Uterus (tissue), 4 donors: ENCODE data around the gene MKKS. TPM values are rescaled to one million over a fixed set of nuclear protein-coding genes. Genes with fewer than 3 reads are reported as not detected.

Experiments
- DNase-seq, 2 donors: peaks; one replicate each; pipeline ENCODE4 v3.0.0-alpha.2; 2019 to 2020
- H3K27ac ChIP-seq, 2 donors: fragments of 200-600 bp; sonication (generic); 1 replicate in 1 of 2; 2 replicates in 1 of 2; pipeline ENCODE4 v1.5.1; 2016 to 2018
- H3K27me3 ChIP-seq, 2 donors: fragments of 200-600 bp; sonication (generic); one replicate each; pipeline ENCODE4 v1.5.1; 2018 to 2019; ENCODE audit warnings: control low read depth in 1 of 2
- H3K36me3 ChIP-seq, 2 donors: fragments of 200-600 bp; sonication (generic); one replicate each; pipeline ENCODE4 v1.5.1; 2019; ENCODE audit warnings: control low read depth in 1 of 2
- H3K4me1 ChIP-seq, 2 donors: fragments of 200-600 bp; sonication (generic); one replicate each; pipeline ENCODE4 v1.5.1; 2018 to 2019; ENCODE audit warnings: control low read depth in 1 of 2
- H3K4me3 ChIP-seq, 2 donors: fragments of 200-600 bp; sonication (generic); 1 replicate in 1 of 2; 2 replicates in 1 of 2; pipeline ENCODE4 v1.5.1; 2018 to 2019; ENCODE audit warnings: mild to moderate bottlenecking in 1 of 2
- H3K9me3 ChIP-seq, 2 donors: fragments of 200-600 bp; sonication (generic); one replicate each; pipeline ENCODE4 v1.5.1; 2019; ENCODE audit warnings: control low read depth in 1 of 2
- POLR2A ChIP-seq, 2 donors: fragments of 450-650 bp; IDR thresholded peaks; one replicate each; pipeline ENCODE4 v1.6.1; 2016; ENCODE audit warnings: antibody characterized with exemption in 2 of 2, mild to moderate bottlenecking in 1 of 2, moderate library complexity in 1 of 2
- intact Hi-C: fragments of 100-400 bp; cut with DNase I; formaldehyde crosslinking; loops from one replicate; pipeline ENCODE4 v1.15.1; 2023; ENCODE audit warnings: low total_unique reads
- total RNA-seq, 4 donors: library from RNA; depleted of rRNA in 3 of 4; stranded (reverse); fragments of >200 nt in 3 of 4; gene quantifications; one replicate each; pipeline versions ENCODE4 v1.1.0 to v1.2.4, GENCODE V29; 2014 to 2023
- TF ChIP-seq, protein P1 (sequence below), 4 experiments: fragments of 200-600 bp in 2 of 4; fragments of 450-650 bp in 2 of 4; sonication (generic) in 2 of 4; IDR thresholded peaks; one replicate each; pipeline ENCODE4 v1.5.1; 2016 to 2019; ENCODE audit warnings: antibody characterized with exemption in 4 of 4, mild to moderate bottlenecking in 2 of 4, moderate library complexity in 1 of 4
- donor health status: DM: yes; HTN: yes; CAD: no.

The MKKS gene
- total RNA-seq, 4 donors from 2014 or later = 15.9 to 27.9 (median 20.3) TPM

DNA sequence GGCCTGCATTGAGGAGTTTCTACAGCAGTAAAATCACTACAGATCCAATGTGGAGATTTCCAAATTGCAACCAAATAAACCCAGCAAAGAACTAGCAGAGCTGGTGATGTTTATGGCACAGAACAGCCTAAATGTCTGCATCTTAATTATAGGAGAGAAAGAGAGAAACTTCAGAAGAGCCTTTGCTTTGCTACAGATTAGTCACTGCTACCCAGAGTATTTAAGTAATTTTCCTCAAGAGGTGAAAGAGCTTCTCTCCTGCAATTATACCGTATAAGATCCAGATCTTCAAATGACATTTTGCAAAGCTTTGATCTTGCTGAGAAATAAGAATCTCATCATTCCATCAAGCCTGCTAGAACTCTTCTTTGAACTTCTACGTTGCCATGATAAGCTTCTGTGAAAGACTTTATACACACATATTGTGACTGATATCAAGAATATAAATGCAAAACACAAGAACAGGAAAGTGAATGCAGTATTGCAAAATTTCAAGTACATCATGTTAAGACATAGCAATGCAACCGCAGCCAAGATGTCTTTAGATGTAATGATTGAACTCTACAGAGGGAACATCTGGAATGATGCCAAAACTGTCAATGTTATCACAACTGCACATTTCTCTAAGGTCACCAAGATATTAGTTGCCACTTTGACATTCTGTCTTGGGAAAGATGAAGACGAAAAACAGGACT is 48.0 kb downstream of the MKKS start:
- TF ChIP-seq, protein P1, sequence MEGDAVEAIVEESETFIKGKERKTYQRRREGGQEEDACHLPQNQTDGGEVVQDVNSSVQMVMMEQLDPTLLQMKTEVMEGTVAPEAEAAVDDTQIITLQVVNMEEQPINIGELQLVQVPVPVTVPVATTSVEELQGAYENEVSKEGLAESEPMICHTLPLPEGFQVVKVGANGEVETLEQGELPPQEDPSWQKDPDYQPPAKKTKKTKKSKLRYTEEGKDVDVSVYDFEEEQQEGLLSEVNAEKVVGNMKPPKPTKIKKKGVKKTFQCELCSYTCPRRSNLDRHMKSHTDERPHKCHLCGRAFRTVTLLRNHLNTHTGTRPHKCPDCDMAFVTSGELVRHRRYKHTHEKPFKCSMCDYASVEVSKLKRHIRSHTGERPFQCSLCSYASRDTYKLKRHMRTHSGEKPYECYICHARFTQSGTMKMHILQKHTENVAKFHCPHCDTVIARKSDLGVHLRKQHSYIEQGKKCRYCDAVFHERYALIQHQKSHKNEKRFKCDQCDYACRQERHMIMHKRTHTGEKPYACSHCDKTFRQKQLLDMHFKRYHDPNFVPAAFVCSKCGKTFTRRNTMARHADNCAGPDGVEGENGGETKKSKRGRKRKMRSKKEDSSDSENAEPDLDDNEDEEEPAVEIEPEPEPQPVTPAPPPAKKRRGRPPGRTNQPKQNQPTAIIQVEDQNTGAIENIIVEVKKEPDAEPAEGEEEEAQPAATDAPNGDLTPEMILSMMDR (IDR thresholded peaks at IDR 0.05) = no peak
- TF ChIP-seq POLR2A (IDR thresholded peaks at IDR 0.05) = no peak
- Histone ChIP-seq H3K4me3 (no peak overlapping the region), H3K9me3 (no peaks in the 10 kb centered on the region), H3K4me1 (no peaks in the 10 kb centered on the region), H3K36me3 (no peaks in the 10 kb centered on the region), H3K27ac (no peak overlapping the region), H3K27me3 (no peaks in the 10 kb centered on the region)
- intact Hi-C loops = no loop called here
- no peak for DNase-seq

DNA sequence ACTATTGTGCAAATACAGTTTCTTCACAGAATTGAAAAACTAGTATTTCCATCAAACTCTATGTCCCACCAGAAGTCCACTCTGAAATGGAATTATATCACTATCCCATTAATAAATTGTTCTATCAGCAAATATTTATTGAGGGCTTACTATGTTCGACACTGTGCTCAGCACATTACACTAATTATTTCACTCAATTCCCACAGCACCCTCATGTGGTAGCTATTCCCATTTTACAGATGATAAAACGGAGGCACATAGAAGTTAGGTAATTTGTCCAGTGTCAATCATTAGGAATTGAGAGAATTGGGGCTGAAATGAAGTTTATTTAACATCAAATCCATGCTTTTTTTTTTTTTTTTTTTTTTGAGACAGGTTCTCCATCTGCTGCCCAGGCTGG is 52.5 kb downstream of the MKKS start:
- Histone ChIP-seq H3K4me1 (no peaks in the 10 kb centered on the region), H3K36me3 (no peaks in the 10 kb centered on the region), H3K27ac (no peak overlapping the region), H3K9me3 (no peaks in the 10 kb centered on the region), H3K27me3 (no peaks in the 10 kb centered on the region), H3K4me3 (no peak overlapping the region)
- TF ChIP-seq, protein P1 (IDR thresholded peaks at IDR 0.05) = no peak
- no peak for TF ChIP-seq POLR2A (IDR thresholded peaks at IDR 0.05)
- intact Hi-C loops = no loop called here
- no peak for DNase-seq

DNA sequence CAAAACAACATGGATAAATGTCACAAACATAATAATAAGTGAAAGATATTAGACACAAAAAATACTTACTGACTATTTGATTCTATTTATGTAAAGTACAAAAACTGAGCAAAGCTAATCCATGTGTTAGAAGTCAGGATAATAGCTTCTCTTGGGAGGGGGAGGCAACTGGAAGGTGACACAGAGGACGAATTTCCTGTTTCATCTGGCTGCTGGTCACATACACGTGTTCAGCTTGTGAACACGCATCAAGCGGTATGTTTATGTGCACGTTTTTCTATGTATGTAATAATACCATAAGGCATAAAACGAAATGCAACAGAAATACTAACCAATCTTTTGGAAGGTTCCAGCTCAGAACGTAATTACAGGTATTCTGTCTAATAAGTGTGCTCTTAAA is 54.3 kb downstream of the MKKS start:
- TF ChIP-seq, protein P1 (IDR thresholded peaks at IDR 0.05) = no peak
- TF ChIP-seq POLR2A (IDR thresholded peaks at IDR 0.05) = no peak
- no peaks in the 10 kb centered on the region for H3K4me1 ChIP-seq
- no peaks in the 10 kb centered on the region for H3K9me3 ChIP-seq
- H3K27ac ChIP-seq = no peak overlapping the region
- no peak for DNase-seq
- no peaks in the 10 kb centered on the region for H3K27me3 ChIP-seq
- H3K36me3 ChIP-seq = no peaks in the 10 kb centered on the region
- intact Hi-C loops = no loop called here
- no peak overlapping the region for H3K4me3 ChIP-seq

DNA sequence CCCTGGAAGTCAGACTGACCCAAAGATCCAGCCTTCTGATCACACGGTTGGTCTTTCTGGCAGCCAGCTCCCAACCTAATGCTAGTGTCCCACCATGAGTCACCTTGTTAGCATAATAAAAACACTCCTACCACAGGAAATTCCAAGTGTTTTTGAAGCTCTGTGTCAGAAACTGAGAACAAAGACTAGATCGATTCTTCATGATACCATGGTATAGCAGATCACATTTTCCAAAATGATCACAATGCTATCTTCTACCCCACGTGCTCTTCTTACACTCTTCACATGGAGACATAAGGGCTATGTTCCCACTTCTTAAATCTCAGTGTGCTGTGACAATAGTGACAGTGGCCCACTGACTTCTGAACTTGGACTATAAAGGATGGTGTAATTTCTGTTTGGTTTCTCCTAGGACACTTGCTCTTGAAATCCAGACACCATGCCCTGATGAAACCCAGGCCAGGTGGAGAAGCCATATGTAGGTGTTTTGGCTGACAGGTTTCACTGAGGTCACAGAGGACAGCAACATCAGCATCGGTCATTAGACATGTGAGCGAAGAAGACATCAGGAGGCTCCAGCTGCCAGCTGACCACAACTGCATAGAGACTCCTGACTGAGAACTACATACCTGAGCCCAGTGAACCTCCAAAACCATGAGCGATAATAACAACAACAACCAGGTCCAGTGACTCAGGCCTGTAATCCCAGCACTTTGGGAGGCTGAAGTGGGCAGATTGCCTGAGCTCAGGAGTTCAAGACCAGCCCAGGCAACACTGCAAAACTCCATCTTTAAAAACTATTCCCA is 57.5 kb downstream of the MKKS start:
- no peak overlapping the region for H3K4me3 ChIP-seq
- no peaks in the 10 kb centered on the region for H3K27me3 ChIP-seq
- no peak overlapping the region for H3K27ac ChIP-seq
- TF ChIP-seq POLR2A (IDR thresholded peaks at IDR 0.05) = no peak
- TF ChIP-seq, protein P1 (IDR thresholded peaks at IDR 0.05) = no peak
- no peaks in the 10 kb centered on the region for H3K36me3 ChIP-seq
- no peaks in the 10 kb centered on the region for H3K9me3 ChIP-seq
- H3K4me1 ChIP-seq = no peaks in the 10 kb centered on the region
- intact Hi-C loops = no loop called here
- no peak for DNase-seq

DNA sequence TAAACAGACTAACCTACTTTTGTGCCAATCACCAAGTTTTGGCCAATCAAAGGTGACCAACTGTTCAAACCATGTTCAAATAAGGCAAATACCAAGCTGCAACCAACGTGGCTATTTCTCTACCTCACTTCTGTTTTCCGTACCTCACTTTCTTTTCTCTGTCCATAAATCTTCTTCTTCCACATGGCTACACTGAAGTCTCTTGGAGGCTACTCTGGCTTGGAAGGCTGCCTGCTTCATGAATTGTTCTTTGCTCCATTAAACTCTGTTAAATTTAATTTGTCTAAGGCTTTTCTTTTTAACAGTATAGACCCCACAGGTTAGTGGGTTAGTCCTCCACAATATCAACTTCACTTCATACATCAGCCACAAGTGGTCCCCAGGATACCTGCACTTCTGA is 58.8 kb downstream of the MKKS start:
- DNase-seq = no peak
- H3K27ac ChIP-seq = no peak overlapping the region
- no peak overlapping the region for H3K4me3 ChIP-seq
- no peak for TF ChIP-seq POLR2A (IDR thresholded peaks at IDR 0.05)
- TF ChIP-seq, protein P1 (IDR thresholded peaks at IDR 0.05) = no peak
- no peaks in the 10 kb centered on the region for H3K4me1 ChIP-seq
- intact Hi-C loops = no loop called here
- no peaks in the 10 kb centered on the region for H3K36me3 ChIP-seq
- no peaks in the 10 kb centered on the region for H3K9me3 ChIP-seq
- H3K27me3 ChIP-seq = no peaks in the 10 kb centered on the region
